ENCODE results near the gene PHLDA1.

- TF ChIP-seq EZH2 (IDR thresholded peaks at IDR 0.05; ENCODE audit: low read length, unreplicated experiment), result no peak
- TF ChIP-seq CTCF (conservative IDR thresholded peaks at IDR 0.05; ENCODE audit: low read depth, low read length), result no peak
These were observed 1.6 kb downstream of the PHLDA1 start for GRCh38 chr12:76029982-76030340.

All from PC-3 (cell line).